Keratinocyte (primary cell): ENCODE measurements around the gene WASF3.

Experiments used
- CTCF ChIP-seq, 3 experiments: IDR thresholded peaks in 1 of 3; conservative IDR thresholded peaks in 1 of 3; optimal IDR thresholded peaks in 1 of 3; 2 replicates in 2 of 3; 3 replicates in 1 of 3; pipeline versions ENCODE3 to v1.5.1; 2011; ENCODE audit warnings: low read length in 3 of 3, mild to moderate bottlenecking in 3 of 3, moderate library complexity in 2 of 3, control low read depth in 1 of 3, inconsistent platforms in 1 of 3; ENCODE audit not compliant: insufficient read depth in 2 of 3; ENCODE audit errors: extremely low read depth in 1 of 3
- EZH2 ChIP-seq: IDR thresholded peaks from one replicate; pipeline ENCODE4 v1.6.1; 2012; ENCODE audit warnings: inconsistent platforms, mild to moderate bottlenecking, low read length, moderate library complexity

- TF ChIP-seq CTCF (optimal IDR thresholded peaks at IDR 0.05 in 1 of 3, IDR thresholded peaks at IDR 0.05 in 1 of 3, conservative IDR thresholded peaks at IDR 0.05 in 1 of 3; ENCODE audit: extremely low read depth in 1 of 3, insufficient read depth in 2 of 3, low read length in 3 of 3): no peak
- no peak for TF ChIP-seq EZH2
These were observed 123.6 kb downstream of the WASF3 start for GRCh38 chr13:26681036-26681435.
